Heart left ventricle (tissue), 16 donors: ENCODE data around the gene LRFN5. TPM values are rescaled to one million over a fixed set of nuclear protein-coding genes. Genes with fewer than 3 reads are reported as not detected.
A peak's percentile ranks its signal among the peaks of the same experiment; 100 is the strongest.
"Not testable (repeated sequence)": the region's sequence is repeated elsewhere in the genome, so short reads cannot be mapped to it uniquely, and the experiment has no call there.

Experiments used
- ATAC-seq, 4 donors: fragments of 200-7000 bp; cut with Tn5 transposase; one replicate each; pipeline ENCODE4 v1.9.1; 2020 to 2022; ENCODE audit warnings: moderate library complexity in 4 of 4, mild to moderate bottlenecking in 3 of 4, moderate number of reproducible peaks in 1 of 4
- DNase-seq, 5 donors: peaks; one replicate each; pipeline ENCODE4 v3.0.0-alpha.2; 2020
- H3K27ac ChIP-seq, 12 donors: fragments of 200-600 bp; sonication (generic) in 4 of 12; one replicate each; pipeline versions ENCODE4 v1.5.0 to v1.8.0; 2016 to 2022; ENCODE audit warnings: mild to moderate bottlenecking in 2 of 12
- H3K27me3 ChIP-seq, 9 donors: fragments of 200-600 bp; sonication (generic) in 2 of 9; one replicate each; pipeline versions ENCODE4 v1.5.1 to v1.8.0; 2016 to 2022; ENCODE audit warnings: mild to moderate bottlenecking in 3 of 9
- H3K36me3 ChIP-seq, 9 donors: fragments of 200-600 bp; sonication (generic) in 2 of 9; one replicate each; pipeline versions ENCODE4 v1.5.0 to v1.8.0; 2018 to 2022; ENCODE audit warnings: mild to moderate bottlenecking in 2 of 9
- H3K4me1 ChIP-seq, 12 donors: fragments of 200-600 bp; sonication (generic) in 4 of 12; one replicate each; pipeline versions ENCODE4 v1.5.0 to v1.8.0; 2016 to 2022; ENCODE audit warnings: mild to moderate bottlenecking in 3 of 12
- H3K4me3 ChIP-seq, 12 donors: fragments of 200-600 bp; sonication (generic) in 4 of 12; one replicate each; pipeline versions ENCODE4 v1.5.0 to v1.8.0; 2017 to 2022; ENCODE audit warnings: mild to moderate bottlenecking in 9 of 12, moderate library complexity in 4 of 12
- H3K9me3 ChIP-seq, 12 donors: fragments of 200-600 bp; sonication (generic) in 4 of 12; one replicate each; pipeline versions ENCODE4 v1.5.0 to v1.8.0; 2016 to 2022; ENCODE audit warnings: mild to moderate bottlenecking in 1 of 12
- CTCF ChIP-seq, 12 donors: fragments of 200-600 bp; sonication (generic) in 4 of 12; IDR thresholded peaks; one replicate each; pipeline versions ENCODE4 v1.5.0 to v1.8.0; 2018 to 2022; ENCODE audit warnings: antibody characterized with exemption in 12 of 12, mild to moderate bottlenecking in 5 of 12
- POLR2A ChIP-seq, 2 donors: fragments of 450-650 bp; IDR thresholded peaks; one replicate each; pipeline ENCODE4 v1.6.1; 2017; ENCODE audit warnings: antibody characterized with exemption in 2 of 2, mild to moderate bottlenecking in 2 of 2, moderate library complexity in 2 of 2
- WGBS, 4 donors: extraction: QIAGEN DNeasy Blood & Tissue Kit in 2 of 4; methylation state at CpG; one replicate each; pipeline versions ENCODE4 v1.1.5 to v1.1.7; 2013 to 2018; 5-methylcytosine and 5-hydroxymethylcytosine counted together
- intact Hi-C, 10 donors: fragments of 100-400 bp; cut with DNase I; formaldehyde crosslinking; loops; one replicate each; pipeline versions ENCODE4 v1.11.1 to v1.14.2; 2022
- polyA plus RNA-seq, 2 donors: library from polyadenylated mRNA; stranded (reverse); fragments of 200-250 nt; gene quantifications; one replicate each; pipeline ENCODE4 v1.2.3, GENCODE V29; 2013
- total RNA-seq, 9 donors: library from RNA; depleted of rRNA in 2 of 9; stranded (reverse); fragments of >200 nt in 2 of 9; fragmentation: NEBNext Ultra II Directional in 3 of 9; extraction: Animal tissue kit (Norgen Biotek cat#: 25700) in 3 of 9; gene quantifications; one replicate each; pipeline versions ENCODE4 v1.1.0 to v1.2.4, GENCODE V29; 2016 to 2023
- donor health status: ischemic (EF 13 %, LVEDD 7.1; RV severe dilation, severe dysfunction).
- donor health status: healthy with polysubstance abuse.
- donor health status: DM: no; HTN: yes; CAD: no.
- donor health status: DM: no; HTN: no; CAD: no.
- donor health status: ischemic (EF 25% LVEDD 6.9; RV normal size, moderate dysfunction).
- donor health status: ischemic (EF 25% LVEDD 5.7; RV mildly dilated, moderate dysfunction).
- donor health status: healthy.
- donor health status: DM: yes; HTN: yes; CAD: no.
- donor health status: ischemic (EF 35%, LVEDD 5.7; RV mildly dilated, moderate dysfunction).
- donor health status: nonischemic (EF 11% LVEDD 7.7; RV severe dilation, severe dysfunction).
- donor health status: DM: yes; HTN: yes; CAD: no.
- donor health status: PGD.
- donor health status: ischemic (EF 29% LVEDD 5.4; RV normal size, mild dysfunction).
- donor health status: nonischemic (EF 23%, LVEDD 6.1; RV moderate dilation, normal function).

LRFN5 gene
- total and polyA plus RNA-seq, 11 donors = 0.11 to 0.91 (median 0.38) TPM

DNA sequence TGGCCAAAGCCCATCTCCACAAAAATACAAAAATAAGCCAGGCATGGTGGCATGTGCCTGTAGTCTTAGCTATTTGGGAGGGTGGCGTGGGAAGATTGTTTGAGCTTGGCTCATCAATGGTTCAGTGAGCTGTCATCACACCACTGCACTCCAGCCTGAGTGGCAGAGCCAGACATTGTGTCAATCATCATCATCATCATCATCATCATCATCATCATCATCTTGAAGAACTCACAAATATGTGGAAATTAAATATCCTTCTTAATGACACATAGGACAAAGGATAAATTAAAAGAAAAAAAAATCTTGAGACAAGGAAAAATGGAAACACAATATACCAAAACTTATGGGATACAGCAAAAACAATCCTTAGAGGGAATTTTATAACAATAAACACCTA lies 132.5 kb downstream of the LRFN5 start:
- H3K36me3 ChIP-seq = no peaks in the 10 kb centered on the region
- DNase-seq (no peak), ATAC-seq (no peak)
- 63 to 95% (median 85%) methylated on average over 1 of the region's 1 CpG for WGBS, 4 donors
- no peak for TF ChIP-seq CTCF (IDR thresholded peaks at IDR 0.05)
- no peak for TF ChIP-seq POLR2A (IDR thresholded peaks at IDR 0.05)
- no peaks in the 10 kb centered on the region for H3K27me3 ChIP-seq
- H3K9me3 ChIP-seq = peaks cover 0 to 27% (median 1%) of the 10 kb centered on the region in 12 donors
- H3K27ac ChIP-seq = no peak overlapping the region
- no peaks in the 10 kb centered on the region for H3K4me1 ChIP-seq
- no peak overlapping the region for H3K4me3 ChIP-seq
- intact Hi-C loops = no loop called here

- H3K4me1 ChIP-seq = no peaks in the 10 kb centered on the region
- H3K27me3 ChIP-seq = no peaks in the 10 kb centered on the region
- H3K9me3 ChIP-seq = peaks cover 0 to 10% (median 0%) of the 10 kb centered on the region in 12 donors
- no peak overlapping the region for H3K4me3 ChIP-seq
- no peaks in the 10 kb centered on the region for H3K36me3 ChIP-seq
- TF ChIP-seq CTCF (IDR thresholded peaks at IDR 0.05) (no peak), POLR2A (IDR thresholded peaks at IDR 0.05) (no peak)
- DNase-seq (no peak), ATAC-seq (no peak)
- 85 to 94% (median 90%) methylated on average over 2 of the region's 2 CpGs for WGBS, 4 donors
- H3K27ac ChIP-seq = no peak overlapping the region
- intact Hi-C loops = no loop called here
Observed at GRCh38 chr14:41743140-41743539, 136.5 kb downstream of the LRFN5 start.

DNA sequence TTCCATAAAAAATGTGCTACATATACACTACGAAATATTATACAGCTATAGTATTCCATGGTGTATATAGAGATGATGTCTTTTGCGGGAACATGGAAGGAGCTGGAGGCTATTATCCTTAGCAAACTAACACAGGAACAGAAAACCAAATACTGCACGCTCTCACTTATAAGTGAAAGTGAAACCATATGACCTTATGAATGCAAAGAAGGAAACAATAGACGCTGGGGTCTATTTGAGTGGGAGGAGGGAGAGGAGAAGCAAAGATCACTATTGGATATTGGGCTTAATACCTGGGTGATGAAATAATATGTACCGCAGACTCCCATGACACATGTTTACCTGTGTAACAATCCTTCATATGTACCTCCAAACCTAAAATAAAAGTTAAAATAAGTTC lies 142.8 kb downstream of the LRFN5 start:
- Histone ChIP-seq H3K27ac (no peak overlapping the region), H3K4me1 (peaks cover 0 to 6% (median 0%) of the 10 kb centered on the region in 12 donors), H3K9me3 (peaks cover 0 to 8% (median 0%) of the 10 kb centered on the region in 12 donors), H3K36me3 (no peaks in the 10 kb centered on the region), H3K27me3 (no peaks in the 10 kb centered on the region), H3K4me3 (peak overlapping the region in 10 of 12 donors; percentile 6 to 55 (median 40))
- DNase-seq (no peak), ATAC-seq (no peak)
- TF ChIP-seq POLR2A (IDR thresholded peaks at IDR 0.05) = no peak
- TF ChIP-seq CTCF (IDR thresholded peaks at IDR 0.05) = no peak
- 47 to 59% (median 56%) methylated on average over 5 of the region's 5 CpGs for WGBS, 4 donors
- intact Hi-C loops = no loop called here

DNA sequence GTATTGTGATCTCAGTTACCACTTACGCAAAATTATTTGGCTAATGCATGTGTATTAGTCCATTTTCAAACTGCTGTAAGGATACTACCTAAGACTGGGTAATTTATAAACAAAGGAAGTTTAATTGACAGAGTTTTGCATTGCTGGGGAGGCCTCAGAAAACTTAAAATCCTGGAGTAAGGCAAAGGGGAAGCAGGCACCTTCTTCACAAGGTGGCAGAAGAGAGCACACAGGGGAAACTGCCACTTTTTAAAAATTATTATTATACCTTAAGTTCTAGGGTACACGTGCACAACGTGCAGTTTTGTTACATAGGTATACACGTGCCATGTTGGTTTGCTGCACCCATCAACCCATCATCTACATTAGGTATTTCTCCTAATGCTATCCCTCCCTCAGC lies 143.9 kb downstream of the LRFN5 start:
- DNase-seq, H3K27me3 ChIP-seq, H3K36me3 ChIP-seq, H3K4me3 ChIP-seq, intact Hi-C loops, ATAC-seq, H3K4me1 ChIP-seq, H3K27ac ChIP-seq, H3K9me3 ChIP-seq: not testable (repeated sequence)
- WGBS, 4 donors = 73 to 82% (median 77%) methylated on average over 4 of the region's 4 CpGs

DNA sequence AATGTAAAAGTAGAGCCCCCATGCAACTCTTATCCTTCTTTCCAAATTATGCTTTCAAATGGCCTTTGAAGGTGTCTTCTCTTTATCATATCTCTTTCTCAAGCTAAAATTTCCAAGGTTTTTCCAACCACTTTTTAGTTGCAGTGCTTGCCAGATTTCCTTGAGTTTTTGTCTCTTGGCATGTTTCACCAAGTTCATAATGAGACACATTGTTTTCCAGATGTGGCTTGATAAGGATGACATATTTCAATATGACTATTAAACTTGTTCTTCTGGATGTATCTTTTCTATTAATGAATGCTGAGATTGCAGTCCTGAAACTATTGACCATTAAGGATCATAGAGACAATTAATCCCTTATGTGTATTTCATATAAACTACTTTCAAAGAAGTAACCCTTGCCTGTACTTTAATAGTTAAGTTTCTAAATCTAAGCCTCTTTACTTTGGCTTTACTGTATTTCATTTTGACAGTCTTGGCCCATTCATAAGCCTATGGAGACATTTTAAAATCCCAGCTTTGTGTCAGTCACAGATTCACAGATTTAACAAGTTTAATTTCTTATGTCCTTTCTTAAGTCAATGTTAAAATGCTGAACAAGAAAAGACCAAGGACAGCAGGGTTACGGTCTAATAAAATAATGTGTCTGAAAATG lies 151.5 kb downstream of the LRFN5 start:
- WGBS, 4 donors = 92 to 93% (median 92%) methylated on average over 1 of the region's 1 CpG
- ATAC-seq = no peak
- intact Hi-C loops = no loop called here

More for the DNA sequence above, 151.5 kb downstream of the LRFN5 start:
- DNase-seq = no peak
- Histone ChIP-seq H3K27ac (no peak overlapping the region), H3K4me3 (no peak overlapping the region), H3K4me1 (no peaks in the 10 kb centered on the region), H3K9me3 (no peaks in the 10 kb centered on the region), H3K27me3 (no peaks in the 10 kb centered on the region), H3K36me3 (no peaks in the 10 kb centered on the region)
- TF ChIP-seq POLR2A (IDR thresholded peaks at IDR 0.05) = no peak
- no peak for TF ChIP-seq CTCF (IDR thresholded peaks at IDR 0.05)
